HUDEP-2 (cell line): Measurements from ENCODE around the gene DUSP7.

Source experiments
- DNase-seq, 76 experiments: peaks; one replicate each; lab custom pipeline; 2025; ENCODE audit not compliant: unreplicated experiment in 76 of 76; lab: John Stamatoyannopoulos, UW

Gene DUSP7

DNA sequence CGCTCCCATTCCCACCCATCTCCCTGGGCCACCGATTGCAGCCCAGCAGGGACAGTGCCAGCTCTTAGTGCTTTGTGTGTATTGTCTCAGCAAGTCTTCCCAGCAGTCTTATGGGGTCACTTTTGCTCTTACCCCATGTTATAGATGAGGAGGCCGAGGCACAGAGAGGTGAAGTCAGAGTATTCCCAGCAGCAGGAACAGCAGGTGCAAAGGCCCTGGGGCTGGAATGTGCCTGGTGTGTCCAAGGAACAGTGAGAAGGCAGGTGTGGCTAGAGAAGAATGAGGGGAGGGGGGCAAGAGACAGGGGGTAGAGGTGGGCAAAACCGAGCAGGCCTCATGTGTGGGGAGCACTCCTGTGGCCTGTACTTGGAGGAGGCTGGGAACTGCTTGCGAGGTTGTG is 12.8 kb upstream of the DUSP7 start:
- no peak for DNase-seq

DNA sequence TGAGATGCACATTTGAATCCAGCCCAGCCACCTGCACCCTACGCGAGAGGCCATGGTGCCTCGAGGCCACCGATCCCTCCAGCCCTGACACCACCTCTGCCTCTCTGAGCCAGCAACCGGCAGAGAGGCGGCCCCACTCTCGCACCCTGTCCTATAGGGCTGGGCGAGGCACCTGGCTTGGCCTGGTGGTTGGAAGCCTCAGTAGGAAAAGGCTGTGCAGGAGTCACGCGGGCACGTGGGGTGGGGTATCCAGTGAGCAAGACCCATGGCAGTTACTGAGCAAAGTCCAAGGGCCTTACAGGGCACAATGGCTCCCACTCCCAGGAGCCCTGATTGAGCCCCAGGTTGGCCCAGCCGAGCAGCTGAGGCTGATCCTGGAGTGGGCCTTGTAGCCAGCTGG is 12.4 kb upstream of the DUSP7 start:
- peak in 1 of 76 experiments; percentile 1 for DNase-seq

DNA sequence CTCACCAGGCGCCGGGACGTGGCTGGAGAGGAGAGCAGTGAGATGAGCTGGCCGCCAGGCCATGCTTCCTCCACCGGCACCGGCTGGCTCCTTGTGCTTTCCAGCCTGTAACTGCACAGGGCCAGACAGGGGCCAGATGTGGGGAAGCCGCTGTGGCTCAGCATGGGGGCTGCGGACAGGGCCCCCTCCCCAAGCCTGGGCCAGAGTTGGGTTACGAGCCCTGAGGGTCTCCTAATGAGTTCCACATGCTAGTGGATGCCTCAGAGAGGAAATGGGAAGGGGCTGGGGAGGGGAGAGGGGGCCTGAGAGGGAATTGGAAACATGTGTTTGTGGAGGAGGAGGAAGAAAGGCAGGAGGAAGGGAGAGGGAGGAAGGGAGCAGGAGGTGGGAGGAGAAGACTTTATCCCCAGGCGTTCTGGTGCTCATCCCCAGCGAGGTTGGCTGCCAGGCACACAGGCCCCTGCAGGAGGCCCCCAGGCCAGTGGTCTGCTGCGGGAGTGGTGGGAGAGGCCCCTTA is 11.7 kb upstream of the DUSP7 start:
- no peak for DNase-seq

DNA sequence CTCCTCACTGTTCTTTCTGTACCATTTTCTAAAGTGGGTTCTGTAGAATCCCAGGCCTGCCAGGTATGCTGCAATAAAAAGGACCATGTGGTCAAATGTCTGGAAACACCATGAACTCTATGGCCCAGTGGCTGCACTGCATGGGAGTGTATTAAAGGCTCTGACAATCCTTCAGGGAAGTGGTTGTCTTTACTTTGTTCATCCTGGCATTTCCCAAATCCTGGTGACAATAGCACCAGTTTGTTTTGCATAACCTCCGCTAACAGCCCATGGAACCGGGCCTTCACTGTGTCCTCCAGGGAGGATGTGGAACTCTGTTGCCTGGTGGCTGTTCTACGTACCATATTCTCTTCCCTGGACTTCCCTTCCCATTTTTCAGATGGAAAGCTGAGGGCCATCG is 11.2 kb upstream of the DUSP7 start:
- no peak for DNase-seq

DNA sequence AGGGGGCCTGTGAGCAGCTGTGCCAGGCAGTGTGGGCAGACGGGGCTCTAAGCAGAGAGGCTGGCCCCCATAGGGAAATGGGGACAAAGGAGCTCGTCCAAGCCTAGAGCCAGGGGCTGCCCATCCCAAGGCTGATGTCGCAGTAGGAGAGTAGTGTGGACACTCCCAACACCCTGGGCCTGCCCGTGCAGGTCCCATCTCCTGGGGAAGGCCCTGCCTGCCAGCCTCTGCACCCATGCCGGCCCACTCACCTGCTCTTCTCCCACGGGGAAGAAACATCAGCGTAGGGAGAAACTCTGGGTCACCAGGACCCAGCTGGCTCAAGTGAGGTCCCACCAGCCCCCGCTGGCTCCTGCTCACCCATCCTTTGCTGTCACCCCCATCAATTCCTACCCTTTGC is 10.7 kb upstream of the DUSP7 start:
- DNase-seq: no peak

DNA sequence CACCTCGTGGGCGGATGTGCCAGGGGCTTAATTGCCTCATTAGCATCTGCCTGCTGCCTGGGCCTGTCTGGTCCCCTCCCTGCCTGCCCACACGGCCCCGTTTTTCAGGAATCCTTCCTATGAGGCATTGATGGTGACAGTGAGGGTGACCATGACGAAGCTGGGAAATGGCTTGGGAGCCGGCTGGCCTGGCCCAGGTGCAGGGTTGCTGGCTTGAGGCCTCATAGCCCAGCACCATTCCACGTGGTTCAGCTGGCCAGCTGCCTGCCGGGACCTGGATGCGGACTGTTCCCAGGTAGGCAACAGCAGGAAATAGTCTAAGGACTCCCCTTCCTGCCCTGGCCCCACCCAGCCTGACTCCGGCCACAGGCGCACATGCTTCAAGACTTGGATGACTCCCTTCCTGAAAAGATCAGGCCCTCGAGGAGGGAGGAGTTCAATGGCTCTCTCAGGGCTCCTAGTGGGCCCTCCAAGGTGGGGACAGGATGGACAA is 8.9 kb upstream of the DUSP7 start:
- no peak for DNase-seq

DNA sequence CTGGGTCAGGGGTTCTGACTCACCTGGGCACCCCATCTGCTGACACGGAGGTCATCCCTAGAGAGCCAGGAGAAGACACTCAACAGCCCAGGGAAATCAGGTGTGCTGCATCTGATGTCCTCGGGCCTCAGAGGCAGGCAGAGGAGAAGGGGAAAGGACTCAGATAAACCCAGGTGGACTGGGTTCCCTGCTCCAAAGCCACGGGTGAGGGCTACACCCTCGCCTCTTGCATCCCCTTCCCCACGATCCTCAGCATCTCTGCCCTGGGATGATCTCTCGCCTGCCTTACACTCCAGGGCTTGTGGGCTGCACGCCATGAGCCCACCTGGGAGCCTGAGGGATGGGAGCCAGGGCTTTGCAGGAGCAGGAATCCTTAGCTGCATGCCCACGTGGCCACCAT is 8.2 kb upstream of the DUSP7 start:
- DNase-seq: no peak

DNA sequence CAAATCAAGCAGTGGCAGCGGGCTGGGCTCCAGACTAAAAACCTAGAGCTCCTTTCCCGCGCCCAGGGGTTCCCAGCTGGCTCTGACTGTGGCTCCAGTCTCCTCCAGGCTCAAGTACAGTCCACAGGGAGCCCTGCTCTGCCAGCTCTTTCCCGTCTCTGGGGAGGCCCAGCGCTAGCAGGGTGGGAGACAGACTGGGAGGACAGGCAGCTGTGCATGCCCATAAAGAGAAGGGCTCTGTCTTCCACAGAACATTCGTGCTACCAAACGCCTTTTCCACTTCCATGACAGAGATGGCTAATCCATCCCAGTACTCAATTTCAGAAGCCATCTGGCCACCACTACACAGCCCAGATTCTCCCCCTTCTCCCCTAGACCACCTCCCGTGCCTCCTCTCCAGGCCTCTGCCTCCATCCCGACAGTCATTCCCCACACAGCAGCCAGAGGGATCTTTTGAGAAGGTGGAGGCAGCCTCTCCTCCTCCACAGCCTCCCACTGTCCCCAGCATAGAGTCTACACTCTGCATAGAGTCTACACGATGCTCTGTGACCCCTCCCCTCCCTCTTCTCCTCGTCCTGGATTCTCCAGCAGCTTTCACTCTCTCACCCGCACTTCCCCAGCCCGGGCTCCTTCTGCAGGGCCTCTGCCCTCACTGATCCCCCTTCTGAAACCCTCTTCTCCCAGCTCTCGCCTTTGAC is 6.8 kb upstream of the DUSP7 start:
- DNase-seq: no peak

DNA sequence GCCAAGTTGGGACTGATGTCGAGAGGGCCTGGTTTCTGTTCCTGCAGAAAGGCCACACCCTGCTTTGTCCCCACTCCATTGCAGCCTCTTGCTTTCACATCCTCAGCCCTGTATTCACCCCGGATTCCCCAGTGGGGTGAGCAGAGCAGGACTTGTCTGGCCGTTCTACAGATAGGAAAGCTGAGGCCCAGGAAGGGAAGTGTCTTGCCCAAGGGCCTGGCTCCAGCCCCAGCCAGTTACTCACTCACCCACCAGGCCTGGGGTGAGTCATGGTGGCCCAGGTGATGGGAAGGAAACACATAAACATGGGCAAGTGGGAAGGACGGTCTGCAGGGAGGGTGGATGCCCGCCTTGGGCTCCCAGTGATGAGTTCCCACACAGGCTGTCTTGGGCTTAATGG is 6.1 kb upstream of the DUSP7 start:
- DNase-seq: peak in 5 of 76 experiments; percentile 11 to 28 (median 17)

DNA sequence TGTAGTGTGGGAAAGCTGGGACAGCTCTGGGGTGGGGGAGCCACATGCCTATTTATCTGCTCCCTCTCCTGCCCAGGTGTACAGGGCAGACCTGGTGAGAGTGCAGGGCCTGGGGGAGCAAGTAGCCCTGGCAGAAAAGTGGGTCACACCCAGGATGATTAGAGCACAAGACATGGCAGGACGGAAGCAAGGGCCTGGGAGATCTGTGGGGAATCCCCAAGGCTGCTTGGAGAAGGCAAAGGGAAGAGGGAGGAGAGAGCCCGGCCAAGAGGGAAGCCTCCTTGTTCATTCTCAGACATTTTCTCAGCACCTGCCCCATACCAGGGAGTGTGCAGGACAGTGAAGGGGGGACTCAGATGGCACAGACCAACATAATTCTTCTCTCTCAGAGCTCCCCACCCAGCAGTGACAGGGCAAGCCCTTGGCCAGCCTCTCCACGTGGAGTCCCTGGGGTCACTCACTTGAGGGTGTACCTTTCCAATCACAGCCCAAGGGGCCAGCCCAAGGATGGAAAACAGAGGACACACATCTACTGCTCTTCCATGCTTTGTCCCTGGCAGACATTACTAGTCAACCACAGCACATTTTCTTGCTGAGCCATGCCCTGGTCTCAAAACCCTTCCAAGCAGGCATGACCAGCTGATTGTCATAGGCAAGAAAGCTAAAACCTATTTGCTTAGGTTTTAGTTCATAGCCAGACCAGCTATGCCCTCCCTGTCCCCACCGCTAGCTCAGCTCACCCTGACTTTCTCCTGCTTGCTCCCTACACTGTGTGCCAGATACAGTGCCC is 4.9 kb upstream of the DUSP7 start:
- no peak for DNase-seq

DNA sequence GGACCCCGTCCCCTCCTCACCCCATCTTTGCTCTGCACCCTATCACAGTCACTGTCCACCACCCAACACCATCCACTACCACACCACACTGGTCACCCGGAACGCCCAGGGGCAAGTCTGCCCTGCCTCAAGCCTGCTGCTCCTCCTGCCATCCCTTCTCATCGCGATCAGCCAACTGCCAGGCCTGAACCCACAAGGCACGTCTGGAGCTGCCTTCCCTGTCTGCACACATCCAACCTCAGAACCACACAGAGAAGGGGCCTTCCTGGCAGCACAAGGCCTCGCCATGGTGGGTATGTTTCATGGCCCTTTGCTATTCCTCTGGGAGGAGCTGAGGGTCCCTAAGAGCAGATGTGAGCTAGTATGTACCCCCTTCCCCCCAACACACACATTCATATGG is 3.4 kb upstream of the DUSP7 start:
- DNase-seq: no peak

DNA sequence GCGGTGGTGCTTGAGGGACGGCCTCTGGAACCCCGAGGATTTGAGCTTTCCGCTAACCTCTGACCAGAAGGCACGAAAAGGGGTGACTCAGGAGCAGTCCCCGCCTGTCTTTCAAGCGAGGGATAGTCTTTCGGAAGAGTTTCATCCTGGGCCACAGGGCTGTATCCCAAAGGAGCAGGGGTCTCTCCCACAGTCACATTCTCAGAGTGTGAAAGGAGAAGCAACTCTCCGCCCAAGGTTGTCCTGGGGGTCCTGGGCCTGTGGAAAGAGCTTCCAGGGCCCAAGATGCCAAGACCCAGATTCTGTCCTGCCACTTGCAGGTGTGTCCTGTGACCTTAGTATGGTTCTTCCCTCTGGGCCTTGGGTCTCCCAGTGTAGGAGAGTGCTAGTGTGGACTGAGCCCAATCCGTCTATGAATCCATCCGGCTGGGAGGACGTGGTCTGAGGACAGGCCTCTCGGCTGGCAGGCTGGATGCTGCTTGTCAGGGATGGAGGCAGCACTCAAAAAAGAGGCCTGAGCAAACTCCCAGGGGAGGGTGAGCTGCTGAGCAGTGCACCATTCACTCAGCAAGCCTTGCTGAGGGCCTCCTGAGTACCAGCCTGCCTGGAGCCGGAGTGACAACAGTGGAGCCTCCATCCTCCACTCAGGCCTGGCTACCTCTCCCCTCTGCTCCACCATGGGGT is 1.6 kb upstream of the DUSP7 start:
- no peak for DNase-seq

DNA sequence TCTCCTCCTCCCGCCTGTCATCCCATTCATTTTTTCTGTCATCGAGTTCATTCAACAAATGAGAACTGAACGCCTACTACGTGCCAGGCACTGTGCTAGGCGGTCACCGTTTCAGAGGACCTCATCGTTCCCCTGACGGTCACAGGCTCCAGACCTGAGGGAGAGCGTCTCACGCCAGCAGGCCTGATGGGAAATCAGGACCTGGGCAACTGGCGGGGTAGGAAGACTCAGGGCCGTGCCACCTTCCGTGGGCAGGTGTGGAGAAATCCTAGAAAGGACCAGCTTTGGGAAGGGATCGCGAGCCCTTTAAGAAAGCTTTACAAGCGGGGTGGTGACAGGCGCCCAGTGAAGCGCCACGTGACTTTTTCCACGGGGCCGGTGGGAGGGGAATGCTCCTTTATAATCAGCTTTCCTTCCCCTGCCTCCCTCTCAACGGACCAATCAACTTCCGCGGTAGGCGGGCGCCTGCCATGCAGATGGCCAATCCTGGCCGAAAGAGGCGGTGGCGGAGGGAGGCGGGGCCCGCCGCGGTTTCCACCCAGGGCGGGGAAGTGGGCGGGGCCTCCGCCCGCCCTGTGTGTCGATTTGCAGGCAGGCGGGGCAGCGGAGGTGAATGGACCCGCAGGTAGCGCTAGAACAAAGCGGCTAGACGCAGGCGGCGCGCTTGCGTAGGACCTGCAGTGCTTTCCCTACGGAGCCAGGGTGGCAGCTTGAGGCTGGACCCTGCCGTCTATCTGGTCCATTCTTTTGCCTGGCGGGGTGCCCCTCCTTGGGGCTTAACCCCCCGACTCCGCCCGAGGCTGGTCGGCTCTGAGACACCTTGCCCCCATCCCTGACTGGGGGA is 819 bp upstream of the DUSP7 start:
- DNase-seq: peak in 75 of 76 experiments; percentile 87 to 99 (median 98)

DNA sequence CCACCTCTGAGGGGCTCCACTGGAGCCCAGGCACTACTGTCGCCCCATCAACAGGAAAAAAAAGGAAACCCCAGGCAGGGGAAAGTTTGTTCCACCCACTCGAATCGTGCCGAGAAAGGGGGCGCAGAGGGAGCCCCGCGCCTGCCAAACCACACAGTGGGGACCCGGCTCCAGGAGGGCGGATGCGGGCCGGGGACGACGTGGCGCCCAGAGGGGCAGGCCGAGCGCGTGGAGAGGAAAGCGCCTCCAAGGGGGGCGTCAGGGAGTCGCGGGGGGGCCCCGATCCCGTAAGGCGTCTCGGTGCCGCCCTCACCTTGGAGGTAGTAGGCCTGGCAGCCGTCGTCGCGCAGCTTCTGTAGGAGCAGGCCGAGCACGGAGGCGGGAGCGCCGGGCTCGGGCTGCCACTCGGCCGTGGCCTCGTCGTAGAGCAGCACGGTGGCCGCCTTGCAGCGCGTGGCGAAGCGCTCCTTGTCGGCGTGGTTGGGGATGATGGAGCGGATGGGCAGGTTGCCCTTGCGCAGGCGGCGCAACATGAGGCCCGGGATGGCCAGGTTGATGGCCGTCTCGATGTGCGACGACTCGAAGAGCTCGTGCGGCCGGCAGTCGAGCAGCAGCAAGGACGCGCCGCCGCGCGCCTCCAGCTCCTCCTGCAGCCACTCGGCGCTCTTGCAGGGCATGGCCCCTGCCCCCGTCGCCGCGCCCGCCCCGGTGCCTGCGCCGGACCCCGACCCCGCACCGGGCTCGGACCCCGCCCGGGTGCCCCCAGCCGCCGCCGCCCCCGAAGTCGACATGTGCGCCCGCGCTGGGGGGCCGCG is 627 bp downstream of the DUSP7 start:
- DNase-seq: peak in 31 of 76 experiments; percentile 4 to 57 (median 29)

DNA sequence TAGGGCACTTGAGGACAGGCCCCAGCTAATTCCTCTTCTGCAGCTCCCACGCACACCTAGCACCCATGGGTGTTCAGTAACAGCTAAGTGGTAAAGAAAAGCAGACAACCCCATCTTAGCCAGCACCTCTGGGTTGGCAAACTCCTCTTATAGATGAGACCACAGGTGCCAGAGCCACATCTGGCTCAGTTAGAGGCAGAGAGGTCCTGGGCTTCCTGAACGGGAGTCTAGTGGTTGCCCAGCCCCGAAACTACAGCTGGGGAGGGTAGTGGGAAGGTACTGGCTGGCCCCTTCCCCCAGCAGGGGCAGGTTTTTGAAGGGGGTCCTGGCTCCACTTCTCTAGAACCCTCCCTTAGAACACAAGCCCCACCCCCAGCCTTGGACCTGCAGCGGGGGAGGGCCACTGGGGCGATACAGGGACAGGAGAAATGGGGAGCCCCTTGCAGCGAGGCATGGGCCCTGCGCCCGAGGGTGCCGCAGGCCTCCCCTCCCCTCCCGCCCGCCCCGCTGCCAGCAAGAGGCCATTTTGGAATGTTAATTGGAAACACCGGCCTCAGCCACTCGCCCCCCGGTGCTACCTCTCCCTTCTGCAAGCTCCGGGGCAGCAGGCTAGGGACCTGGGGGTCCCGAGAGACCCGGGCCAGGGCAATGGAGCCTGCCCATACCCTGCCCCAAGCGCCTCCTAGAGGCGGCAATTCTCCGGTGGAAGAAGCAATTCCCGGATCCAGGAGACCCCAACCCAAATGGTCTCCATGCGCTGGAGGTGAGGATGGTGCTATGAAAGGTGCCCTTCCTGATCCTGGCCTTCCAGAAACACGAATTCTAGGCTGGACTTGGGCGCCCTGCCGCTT is 1.5 kb downstream of the DUSP7 start:
- DNase-seq: no peak

DNA sequence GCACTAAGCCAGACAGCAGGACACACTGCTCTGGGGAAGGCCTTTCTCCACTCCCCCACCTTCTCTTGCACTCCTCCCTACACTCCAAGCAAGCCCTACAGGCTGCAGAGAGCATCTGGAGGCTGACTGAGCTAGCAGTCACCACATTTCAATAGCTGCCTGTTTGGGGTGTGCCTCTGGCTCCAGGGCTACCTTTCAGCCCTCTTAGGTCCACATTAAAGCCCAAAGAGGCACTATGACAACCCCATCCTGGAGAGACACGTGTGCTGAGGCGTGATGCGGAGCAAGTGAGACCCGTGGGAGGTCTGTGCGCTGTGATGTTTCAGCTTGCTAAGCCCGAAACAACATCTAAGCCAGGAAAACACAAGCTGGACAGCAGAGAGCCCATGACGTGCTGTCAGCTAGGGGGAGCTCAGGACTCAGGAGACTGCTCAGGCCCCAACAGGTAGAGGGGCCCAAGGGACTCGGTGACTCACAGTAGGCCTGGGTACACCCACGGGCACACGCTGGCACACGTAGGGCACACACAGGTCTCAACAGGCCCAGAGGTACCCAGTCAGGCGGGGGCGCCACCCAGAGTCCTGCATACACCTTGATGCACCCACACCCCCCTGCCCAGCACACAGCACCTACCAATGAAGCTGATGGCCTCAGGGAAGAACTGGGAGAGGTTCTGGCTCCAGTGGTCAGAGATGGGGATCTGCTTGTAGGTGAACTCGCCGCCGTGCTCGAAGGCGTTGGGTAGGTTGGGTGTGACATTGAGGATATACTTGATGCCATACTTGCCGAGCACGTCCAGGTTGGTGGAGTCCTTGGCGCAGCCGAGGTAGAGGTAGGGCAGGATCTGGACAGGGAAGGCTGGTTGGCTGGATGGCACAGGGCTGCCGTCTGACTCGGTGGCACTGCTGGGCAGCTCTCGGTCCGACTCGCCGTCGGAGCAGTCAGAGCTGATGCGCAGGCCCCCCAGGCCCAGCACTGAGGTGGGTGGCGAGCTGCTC is 2.8 kb downstream of the DUSP7 start:
- peak in 2 of 76 experiments; percentile 4 to 26 for DNase-seq

DNA sequence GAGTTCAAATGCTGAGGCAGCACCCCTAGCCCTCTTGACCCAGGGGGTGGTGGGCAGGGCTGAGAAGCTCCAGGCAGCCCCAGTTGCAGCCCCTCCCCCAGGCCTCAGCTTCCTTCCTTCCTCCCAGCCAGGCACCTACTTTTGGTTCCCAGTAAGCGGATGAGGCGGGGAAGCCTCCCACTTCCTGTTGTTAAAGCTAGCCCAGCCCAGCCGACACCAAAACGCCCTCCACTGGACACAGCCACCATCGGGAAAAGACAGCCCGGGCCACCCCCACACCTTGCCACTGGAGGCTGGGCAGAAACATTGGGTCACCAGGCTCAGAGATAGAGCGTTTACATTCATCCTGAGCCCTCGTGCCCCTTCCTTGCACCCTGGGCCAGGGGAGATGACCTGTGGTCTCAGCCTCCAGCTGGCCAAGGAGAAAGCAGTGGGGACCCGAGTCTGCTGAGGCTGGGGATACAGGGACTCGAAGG is 3.5 kb downstream of the DUSP7 start:
- peak in 16 of 76 experiments; percentile 9 to 62 (median 30) for DNase-seq
